CD4-positive, alpha-beta T cell treated with Interleukin-12 subunit alpha and Interleukin-12 subunit beta, for 1 hour (primary cell): ENCODE results near the gene SLC35A4.

ENCODE experiments used
- DNase-seq: peaks from one replicate; pipeline ENCODE4 v3.0.0-alpha.2; 2020

The SLC35A4 gene, protein sequence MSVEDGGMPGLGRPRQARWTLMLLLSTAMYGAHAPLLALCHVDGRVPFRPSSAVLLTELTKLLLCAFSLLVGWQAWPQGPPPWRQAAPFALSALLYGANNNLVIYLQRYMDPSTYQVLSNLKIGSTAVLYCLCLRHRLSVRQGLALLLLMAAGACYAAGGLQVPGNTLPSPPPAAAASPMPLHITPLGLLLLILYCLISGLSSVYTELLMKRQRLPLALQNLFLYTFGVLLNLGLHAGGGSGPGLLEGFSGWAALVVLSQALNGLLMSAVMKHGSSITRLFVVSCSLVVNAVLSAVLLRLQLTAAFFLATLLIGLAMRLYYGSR

DNA sequence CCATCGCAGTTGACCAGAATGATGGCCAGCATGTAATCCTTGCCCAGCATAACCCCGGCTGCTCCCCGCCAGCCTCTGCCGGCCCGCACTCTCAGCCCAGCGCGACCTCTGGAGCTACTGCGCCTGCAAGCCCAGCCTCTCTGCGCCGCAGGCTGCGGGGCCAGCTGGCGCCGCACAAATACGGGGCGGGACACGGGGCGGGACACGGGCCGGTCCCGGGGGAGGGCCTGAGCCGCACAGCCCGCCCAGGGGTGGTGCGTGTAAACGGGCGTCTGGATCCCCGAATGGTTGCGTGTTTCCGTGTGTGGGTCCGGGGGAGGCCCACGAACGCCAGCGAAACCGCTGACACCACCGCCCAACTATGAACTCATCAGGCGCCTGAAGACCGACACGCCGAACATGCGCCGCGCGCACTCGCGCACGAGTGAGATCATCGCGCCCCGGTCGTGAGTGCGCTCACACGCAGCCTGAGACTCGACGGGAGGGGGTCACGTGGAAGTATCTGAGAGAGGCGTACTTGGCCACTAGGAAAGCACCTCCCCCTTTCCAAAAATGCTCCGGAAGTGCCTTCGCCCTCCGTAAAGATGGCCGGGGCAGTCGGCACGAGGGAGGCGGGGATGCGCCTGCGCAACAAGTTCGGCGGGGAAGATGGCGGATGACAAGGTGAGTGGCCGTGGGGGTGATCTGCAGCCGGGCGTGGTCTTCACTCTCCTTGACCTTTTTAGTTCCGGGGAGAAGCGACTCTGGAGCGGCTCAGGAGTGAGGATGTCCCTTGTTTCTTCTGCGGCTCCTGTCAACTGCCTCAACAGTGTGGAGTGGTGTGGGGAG, at the start of gene SLC35A4, which contains the start of gene APBB3:
Gene SLC35A4 (plus strand): TSS at position 633 of the 828 bp plus-strand sequence. CDS start 2,342 bp downstream, outside the sequence.
Gene APBB3 (minus strand): TSS at position 403 of the 828 bp plus-strand sequence. CDS start 353 bp downstream, at position 50.
- peak; percentile 99 for DNase-seq

DNA sequence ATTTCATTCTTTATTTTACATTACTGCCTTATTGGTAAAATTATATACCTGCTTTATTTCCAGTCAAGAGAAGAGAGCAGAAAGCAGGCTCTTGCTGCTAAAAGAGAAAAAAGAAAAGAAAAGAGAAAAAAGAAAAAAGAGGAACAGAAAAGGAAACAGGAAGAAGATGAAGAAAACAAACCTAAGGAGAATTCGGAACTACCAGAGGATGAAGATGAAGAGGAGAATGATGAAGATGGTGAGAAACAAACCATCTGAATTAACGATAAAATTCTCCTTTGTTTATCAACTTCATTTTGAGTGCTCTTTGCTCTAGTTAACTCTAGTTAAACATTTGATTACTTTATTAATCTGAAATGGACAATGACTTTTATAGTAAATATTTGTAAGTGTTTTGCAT, 40.6 kb upstream of the SLC35A4 start:
- no peak for DNase-seq

DNA sequence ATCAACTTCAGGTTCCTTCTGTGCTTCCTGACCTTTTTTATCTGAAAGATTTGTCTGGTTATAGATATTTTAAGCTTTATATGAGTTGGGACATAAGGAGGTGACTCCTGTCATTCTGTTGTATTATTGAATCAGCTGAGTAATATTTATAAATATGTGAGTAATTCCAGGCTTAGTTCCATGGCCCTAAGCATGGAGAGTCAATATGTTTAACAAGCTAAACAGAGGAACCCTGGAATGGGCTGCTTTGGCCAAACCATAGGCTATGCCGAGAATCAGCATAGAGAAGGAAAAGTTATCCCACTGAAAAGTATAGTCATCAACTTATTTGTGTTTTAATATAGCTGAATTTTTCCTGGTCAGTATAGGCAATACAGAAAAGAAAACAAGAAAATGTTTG, 24.4 kb upstream of the SLC35A4 start:
- DNase-seq: no peak

DNA sequence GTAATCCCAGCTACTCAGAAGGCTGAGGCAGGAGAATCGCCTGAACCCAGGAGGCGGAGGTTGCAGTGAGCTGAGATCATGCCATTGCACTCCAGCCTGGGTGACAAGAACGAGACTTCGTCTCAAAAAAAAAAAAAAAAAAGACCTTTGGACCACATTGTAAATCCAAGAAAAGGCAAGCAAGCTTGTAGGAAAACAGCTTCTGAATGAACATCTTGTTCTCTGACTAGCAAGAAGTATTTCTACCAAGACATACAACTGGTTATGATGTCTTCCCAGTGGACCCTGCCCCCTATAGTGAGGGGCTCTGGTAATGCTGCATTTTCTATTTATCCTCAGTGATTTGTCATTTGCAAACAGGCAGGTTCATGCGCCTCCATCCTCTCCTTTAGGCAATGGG, 21.7 kb upstream of the SLC35A4 start:
- no peak for DNase-seq

DNA sequence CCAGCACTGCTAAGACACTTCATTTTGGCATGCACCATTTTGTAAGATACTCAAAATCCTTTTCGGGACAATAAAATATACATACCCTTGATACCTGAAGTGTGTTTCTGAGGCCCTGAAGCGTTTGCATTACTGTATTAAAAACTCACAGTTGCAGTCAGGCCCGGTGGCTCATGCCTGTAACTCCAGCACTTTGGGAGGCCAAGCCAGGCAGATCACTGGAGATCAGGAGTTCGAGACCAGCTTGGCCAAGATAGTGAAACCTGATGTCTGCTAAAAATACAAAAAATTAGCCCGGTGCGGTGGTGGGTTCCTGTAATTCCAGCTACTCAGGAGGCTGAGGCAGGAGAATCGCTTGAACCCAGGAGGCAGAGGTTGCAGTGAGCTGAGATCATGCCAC, 19.6 kb upstream of the SLC35A4 start:
- no peak for DNase-seq

DNA sequence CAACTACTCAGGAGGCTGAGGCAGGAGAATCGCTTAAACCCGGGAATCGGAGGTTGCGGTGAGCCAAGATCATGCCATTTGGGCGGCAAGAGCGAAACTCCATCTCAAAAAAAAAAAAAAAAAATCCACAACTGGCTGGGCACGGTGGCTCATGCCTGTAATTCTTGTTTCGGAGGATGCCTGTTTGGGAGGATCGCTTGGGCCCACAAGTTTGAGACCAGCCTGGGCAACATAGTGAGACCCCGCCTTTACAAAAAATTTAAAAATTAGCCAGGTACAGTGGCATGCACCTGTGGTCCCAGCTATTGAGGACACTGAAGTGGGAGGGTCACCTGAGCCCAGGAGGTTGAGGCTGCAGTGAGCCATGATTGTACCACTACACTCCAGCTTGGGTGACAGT, 19.0 kb upstream of the SLC35A4 start:
- DNase-seq: no peak

DNA sequence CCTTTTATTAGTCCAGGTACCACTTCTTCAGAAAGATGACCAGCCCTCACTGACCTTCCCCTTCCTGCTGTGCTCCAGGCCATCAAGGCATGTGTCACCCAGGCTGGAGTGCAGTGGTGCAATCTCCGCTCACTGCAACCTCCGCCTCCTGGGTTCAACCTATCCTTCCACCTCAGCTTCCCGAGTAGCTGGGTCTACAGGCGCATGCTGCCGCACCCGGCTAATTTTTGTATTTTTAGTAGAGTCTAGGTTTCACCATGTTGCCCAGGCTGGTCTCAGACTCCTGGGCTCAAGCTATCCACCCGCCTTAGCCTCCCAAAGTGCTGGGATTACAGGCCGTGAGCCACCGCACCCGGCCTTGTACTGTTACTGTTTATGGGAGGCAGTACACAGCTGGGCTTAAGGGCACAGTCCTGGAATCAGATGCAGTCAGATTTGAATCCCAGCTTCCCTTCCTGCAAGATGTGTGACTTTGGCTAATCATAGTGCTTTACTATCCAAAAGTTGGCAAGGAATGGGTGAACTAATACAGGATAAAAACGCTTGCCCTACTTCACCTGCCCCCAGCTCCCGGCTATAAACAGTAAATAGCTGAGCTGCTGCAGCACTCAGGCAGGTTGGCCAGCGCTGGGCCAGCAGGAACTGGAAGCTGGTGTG, 17.6 kb upstream of the SLC35A4 start:
- no peak for DNase-seq

DNA sequence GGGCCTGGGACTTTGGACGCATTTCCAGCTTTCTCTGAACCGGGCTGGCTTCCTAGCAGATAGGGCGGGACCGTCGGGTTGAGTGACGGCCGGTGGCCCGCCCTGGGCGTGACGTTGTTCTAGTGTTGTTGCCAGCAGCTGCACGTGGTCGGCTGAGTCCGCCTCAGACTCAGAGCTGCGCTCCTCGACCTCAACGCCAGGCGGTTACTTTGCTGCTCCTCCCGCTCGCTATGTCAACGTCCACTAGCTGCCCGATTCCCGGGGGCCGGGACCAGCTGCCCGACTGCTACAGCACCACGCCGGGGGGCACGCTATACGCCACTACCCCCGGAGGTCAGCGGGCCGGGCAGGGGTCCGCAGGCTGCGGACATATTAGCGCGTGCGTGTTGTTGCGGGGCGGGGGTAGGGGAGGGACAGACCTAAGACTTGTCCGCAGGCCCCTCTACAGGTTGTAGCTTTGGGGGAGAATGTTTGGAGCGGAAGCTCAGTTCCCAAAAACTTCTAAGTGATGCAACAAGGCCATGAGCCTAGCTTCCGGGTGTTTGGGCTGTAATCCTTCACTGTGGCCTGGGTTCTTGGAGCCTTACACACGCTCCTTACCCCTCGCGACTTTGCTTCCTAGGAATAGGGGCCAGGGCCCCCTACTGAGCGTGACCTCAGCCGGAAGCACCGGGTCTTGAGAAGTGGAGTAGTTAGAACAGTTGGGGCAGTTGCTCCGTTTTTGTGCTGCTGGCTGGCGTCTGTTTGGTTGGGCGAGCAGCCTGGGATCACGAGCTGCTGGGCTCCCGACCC, 16.9 kb upstream of the SLC35A4 start, which contains the start of gene EIF4EBP3:
Gene EIF4EBP3 (plus strand): TSS at position 155 of the 792 bp plus-strand sequence. CDS start 76 bp downstream, at position 231.
- peak; percentile 89 for DNase-seq

DNA sequence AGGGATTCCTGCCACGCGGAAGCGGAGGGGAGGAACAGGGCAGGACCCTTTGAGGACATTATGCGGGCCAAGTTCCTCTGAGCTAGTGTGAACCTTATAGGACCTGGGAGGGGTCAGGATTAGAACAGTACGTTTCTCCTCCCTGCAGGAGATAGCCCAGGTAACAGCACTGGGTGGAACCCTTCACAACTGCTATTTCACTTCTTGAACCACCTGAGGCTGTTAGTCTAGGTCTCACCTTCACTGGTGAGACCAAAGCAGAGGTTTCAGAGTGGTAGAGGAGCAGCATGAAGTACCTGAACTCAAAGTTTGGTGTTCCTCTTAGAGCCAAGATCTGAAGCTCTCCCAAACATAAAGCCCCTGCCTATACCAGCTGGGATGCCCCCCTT, 16.3 kb upstream of the SLC35A4 start:
- no peak for DNase-seq

DNA sequence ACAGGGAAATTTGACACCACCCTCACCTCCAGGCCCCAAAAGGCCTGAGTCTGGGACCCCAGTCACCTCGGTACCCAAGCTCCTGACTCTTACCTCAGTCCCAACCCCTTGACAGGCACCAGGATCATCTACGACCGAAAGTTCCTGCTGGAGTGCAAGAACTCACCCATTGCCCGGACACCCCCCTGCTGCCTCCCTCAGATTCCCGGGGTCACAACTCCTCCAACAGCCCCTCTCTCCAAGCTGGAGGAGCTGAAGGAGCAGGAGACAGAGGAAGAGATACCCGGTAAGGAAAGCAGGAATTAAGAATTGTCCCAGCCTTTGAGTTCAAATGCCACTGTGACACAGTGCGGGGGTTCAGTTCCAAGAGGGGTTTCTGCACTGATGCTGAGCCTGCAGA, 15.8 kb upstream of the SLC35A4 start:
- no peak for DNase-seq

DNA sequence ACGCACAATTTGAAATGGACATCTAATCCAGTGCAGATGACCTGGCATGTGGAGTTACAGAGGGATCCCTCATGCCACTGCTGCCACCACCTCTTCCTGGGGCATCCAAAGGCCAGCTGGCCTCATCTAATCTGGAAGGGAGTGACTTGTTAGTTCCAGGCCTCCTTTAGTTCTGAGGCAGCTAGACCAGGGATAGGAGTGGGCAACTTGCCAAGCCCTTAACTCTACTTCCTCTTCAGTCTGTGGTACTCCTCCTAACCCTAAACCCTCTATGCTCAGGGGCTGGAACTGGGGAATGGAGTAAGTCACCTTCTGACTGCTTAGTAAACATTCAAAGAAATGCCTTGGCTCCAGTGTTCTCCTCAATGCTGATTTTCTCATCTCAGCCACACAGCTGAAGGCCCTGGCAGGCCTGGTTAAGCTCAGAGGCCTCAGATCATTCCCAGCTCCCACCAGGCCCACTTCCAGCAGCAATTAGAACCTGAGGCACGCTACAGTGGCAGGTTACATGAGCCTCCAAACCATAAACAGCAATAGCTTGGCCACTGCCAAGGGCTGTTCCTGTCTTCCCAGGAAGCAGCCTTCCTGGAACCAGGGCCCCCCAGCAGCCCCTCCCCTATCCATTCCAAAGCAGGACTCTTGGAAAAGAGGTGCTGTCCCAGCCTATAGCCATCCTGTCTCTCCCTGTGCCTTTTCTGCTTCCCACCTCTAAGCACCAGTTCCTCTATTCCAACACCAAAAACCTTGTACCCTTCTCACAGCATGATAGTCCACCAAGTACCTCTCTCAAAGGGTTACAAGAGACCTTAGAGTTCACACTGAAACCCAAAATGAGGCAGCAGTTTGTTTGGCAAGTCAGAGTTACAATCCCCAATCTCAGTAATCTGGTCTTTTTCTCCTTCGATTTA, 15.1 kb upstream of the SLC35A4 start:
- peak; percentile 35 for DNase-seq

DNA sequence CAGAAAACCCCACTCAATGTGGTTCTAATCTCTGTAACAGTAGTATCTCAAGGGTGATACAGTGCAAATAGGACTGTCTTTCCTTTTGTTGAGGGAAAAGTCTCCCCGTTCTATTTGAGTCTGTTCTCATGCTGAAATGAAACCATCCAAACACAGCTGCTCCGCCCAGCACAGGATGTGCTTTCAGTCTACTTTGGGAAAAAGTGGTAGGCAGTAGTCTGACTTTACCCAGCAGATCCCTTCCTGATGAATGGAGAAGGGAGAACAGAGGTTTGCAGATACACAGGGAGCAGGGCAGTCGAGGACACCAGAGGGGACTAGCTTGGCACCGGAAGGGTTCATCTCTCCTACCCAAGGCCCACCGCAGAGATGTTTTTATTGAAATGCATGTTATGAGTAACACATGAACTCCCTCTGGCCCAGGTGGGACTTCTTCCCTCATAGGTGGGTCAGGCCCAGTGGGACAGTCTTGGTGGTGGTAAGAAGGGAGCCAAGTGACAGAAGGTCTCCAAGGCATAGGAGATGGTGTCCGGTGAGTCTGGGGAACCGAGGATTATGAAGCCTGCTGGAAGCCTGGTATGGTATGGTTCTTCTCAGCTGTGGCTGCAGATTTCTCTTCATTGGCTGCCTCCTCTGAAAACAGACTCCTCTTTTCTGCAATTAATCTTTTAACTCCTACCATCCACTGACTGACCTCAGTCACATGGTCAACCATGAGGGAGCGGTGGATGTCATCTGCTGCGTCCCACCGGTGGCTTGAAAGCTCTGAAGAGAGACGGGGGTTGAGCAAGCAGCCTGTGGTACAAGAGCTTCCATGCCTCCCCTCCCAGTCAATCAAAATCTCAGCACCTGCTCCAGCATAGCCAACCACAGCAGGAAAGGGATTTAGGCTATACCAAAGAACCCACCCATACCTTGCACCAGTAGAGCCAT, 14.2 kb upstream of the SLC35A4 start:
- DNase-seq: no peak

DNA sequence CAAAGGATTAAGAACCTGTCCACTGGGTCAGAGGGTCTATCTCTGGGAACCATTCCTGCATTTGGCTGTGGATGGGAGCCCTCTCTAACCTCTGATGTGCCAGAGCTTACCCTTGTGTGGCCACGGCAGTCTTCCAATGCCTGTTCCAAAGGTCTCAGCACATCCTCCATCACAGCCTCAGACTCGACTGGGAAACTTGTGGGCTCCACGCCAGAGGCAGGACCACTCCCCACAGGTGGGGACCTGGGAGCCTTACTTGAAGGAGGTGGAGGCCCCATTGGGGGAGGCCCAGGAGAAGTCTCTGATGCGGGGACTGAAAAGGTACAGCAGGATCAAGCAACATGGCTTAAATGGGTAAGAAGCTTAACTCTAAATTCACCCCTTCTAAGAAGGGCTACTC, 12.8 kb upstream of the SLC35A4 start:
- DNase-seq: no peak

DNA sequence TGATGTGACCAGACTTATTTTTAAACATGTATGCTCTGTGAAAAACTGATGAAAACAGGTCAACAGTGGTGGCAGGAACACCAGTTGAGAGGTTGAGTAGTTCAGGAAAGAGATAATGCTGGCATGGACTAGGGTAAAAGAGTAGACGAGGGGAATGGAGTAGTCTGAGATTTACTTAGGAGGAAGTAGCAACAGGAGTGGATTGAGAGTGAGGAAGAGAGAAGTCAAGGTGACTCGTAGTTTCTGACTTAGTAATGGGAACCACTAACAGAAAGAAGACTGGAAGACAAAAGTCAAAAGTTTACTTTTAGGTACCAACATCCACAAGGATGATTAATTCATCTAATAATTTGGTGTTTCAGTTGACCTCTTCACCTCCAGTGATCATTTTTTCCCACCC, 11.0 kb upstream of the SLC35A4 start:
- DNase-seq: no peak

DNA sequence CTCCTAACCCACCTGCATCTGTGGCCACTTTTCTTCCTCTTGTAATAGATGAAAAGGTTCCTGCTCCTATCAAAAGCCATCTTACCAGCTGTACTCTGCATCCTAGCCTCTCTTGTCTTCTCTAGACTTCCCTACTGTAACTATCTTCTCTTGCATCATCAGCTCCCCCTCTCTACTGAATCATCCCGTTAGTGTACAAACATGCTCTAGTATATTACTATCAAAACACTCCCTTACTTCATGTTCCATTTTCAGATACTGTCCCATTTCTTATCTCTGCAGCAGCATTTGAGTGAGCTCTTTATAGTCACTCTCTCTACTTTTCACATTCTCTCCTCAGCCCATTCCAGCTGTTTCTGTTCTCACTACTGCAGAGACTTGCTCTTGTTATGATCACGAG, 10.2 kb upstream of the SLC35A4 start:
- no peak for DNase-seq

DNA sequence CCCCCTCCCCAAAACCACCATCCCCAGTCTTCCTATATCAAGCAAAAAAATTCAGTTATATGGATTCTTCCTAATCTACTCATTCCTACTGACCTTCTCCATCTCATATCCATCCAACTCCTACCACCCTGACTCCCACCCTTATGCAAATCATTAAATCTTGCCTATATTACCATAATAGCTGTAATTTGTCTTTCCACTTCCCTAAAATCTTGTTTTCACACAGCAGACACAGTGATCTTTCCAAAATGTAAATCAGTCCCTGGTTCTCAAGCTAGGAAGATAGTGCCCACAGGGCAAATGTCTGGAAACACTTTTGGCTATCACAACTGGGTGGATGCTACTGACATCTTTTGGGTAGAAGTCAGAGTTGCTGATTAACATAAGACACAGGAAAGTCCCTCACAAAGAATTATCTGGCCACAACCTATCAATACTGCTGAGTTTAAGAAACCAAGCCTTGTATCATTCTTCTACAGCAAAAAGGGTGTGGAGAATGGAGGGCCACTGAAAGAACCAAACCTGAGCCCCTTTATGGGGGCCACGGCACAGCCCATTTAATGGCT, 8.8 kb upstream of the SLC35A4 start:
- no peak for DNase-seq

DNA sequence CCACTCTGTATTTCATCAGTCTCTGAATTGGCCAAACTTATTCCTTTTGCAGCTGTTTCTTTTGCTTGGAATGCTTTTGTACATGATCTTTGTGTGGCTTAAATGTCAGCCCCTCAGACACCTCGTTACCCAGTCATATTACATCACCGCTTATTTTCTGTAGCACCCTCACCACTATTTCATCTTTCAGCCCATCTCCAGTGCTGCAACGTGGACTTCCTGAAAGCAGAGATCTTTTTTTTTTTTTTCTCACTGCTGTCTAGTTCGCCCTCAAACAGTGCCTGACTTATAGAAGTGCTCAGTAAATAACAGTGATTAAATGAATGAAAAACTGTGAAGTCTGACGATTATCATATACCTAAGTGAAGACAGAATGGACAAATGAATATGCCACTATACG, 8.2 kb upstream of the SLC35A4 start:
- DNase-seq: no peak

DNA sequence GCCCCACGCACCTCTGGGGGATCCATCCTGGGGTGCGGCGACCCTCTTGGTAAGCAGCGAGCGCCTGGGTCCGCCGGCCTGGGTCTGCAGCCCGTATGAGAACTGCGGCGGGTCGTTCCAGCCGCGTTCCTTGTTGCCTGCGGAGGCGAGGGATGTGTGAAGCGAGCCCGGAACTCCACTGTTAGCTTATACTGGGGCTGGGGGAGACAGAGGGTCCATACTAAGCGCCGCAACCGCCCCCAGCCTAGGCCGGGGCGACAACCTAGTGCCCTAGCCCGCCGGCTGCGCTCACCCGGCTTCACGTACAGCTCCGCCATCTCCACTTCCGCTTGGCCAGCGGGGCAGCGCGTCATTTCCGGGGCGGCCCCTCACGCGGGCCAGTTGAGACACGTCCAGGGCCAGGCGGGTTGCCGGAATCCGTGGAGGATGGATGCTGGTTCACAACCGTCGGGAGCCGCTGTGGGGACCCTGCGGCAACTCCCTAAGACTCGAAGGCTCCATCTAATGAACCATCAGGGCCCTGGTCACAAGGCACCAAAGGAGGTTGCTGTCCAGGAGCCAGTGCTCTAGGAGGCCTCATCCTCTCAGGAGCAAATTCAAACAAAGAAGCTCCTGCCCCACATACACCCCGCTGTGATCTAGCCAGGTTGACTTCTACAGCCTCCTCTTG, 7.4 kb upstream of the SLC35A4 start, which contains the start of gene SRA1:
Gene SRA1 (minus strand): TSS at position 338 of the 670 bp plus-strand sequence. CDS start 21 bp downstream, at position 317.
- DNase-seq: peak; percentile 86

DNA sequence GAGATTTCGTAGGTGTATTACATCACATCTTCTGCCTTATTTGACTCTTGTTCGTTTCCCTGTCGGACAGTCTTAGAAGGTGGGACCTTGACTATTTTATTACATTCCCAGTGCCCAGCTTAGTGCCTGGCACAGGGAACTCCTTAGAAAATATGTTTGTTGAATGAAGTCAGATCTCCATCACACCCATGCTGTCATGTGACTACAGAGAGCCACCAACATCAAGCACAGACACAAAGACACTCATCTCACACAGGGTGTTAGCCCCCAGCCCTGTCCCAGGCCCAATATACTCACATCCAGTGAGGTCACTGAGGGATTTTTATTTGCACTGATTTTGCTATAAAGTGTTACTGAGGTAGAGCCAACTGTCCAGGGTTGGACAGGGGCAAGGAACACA, 6.7 kb upstream of the SLC35A4 start:
- no peak for DNase-seq
